Mesendoderm (in vitro differentiated cells): ENCODE results near the gene RREB1.
A peak's percentile ranks its signal among the peaks of the same experiment; 100 is the strongest.

Source experiments
- DNase-seq: peaks from one replicate; pipeline ENCODE4 v3.0.0; 2013
- H2AK5ac ChIP-seq: 2 replicates; pipeline ENCODE4 v1.6.1; 2013; ENCODE audit warnings: low read length, inconsistent platforms
- H2BK120ac ChIP-seq: 2 replicates; pipeline ENCODE4 v1.6.1; 2013; ENCODE audit warnings: low read depth, mild to moderate bottlenecking, low read length, moderate library complexity, mixed read lengths
- H2BK15ac ChIP-seq: replicated peaks from 2 replicates; pipeline ENCODE4 v1.6.1; 2013; ENCODE audit warnings: low read depth, mild to moderate bottlenecking, moderate library complexity
- H2BK5ac ChIP-seq: 2 replicates; pipeline ENCODE4 v1.6.1; 2013; ENCODE audit warnings: low read length, inconsistent platforms
- H3K18ac ChIP-seq: 2 replicates; pipeline ENCODE4 v1.6.1; 2013; ENCODE audit warnings: mild to moderate bottlenecking, low read length, mixed read lengths
- H3K23ac ChIP-seq: one replicate; pipeline ENCODE4 v1.6.1; 2013; ENCODE audit warnings: low read length
- H3K27ac ChIP-seq: 2 replicates; pipeline ENCODE4 v1.5.1; 2013; ENCODE audit warnings: low read depth, mild to moderate bottlenecking, inconsistent platforms, low read length, moderate library complexity
- H3K27me3 ChIP-seq: 2 replicates; pipeline ENCODE4 v1.6.1; 2013; ENCODE audit warnings: low read length, control low read depth, mild to moderate bottlenecking, inconsistent platforms; ENCODE audit not compliant: insufficient read depth, poor library complexity
- H3K36me3 ChIP-seq: 2 replicates; pipeline ENCODE4 v1.6.1; 2013; ENCODE audit warnings: low read length, inconsistent platforms; ENCODE audit not compliant: control insufficient read depth, insufficient read depth
- H3K4ac ChIP-seq: one replicate; pipeline ENCODE4 v1.6.1; 2013; ENCODE audit warnings: low read depth, mild to moderate bottlenecking, low read length, moderate library complexity
- H3K4me1 ChIP-seq: 2 replicates; pipeline ENCODE4 v1.6.1; 2013; ENCODE audit warnings: low read depth, low read length, inconsistent platforms; ENCODE audit not compliant: control insufficient read depth
- H3K4me2 ChIP-seq: 2 replicates; pipeline ENCODE4 v1.6.1; 2013; ENCODE audit warnings: low read length
- H3K4me3 ChIP-seq: 2 replicates; pipeline ENCODE4 v1.5.1; 2013; ENCODE audit warnings: mild to moderate bottlenecking, low read length
- H3K56ac ChIP-seq: one replicate; pipeline ENCODE4 v1.6.1; 2013; ENCODE audit warnings: low read length
- H3K79me1 ChIP-seq: 2 replicates; pipeline ENCODE4 v1.6.1; 2013; ENCODE audit warnings: low read length, inconsistent platforms
- H3K79me2 ChIP-seq: 2 replicates; pipeline ENCODE4 v1.6.1; 2013; ENCODE audit warnings: mild to moderate bottlenecking, low read length; ENCODE audit not compliant: control insufficient read depth, insufficient read depth
- H3K9ac ChIP-seq: 2 replicates; pipeline ENCODE4 v1.6.1; 2013; ENCODE audit warnings: low read length, inconsistent platforms
- H4K5ac ChIP-seq: one replicate; pipeline ENCODE4 v1.6.1; 2013; ENCODE audit warnings: low read length
- H4K8ac ChIP-seq: one replicate; pipeline ENCODE4 v1.6.1; 2013; ENCODE audit warnings: low read depth, mild to moderate bottlenecking, control low read depth, low read length, moderate library complexity
- WGBS: extraction: QIAGEN DNeasy Blood & Tissue Kit; methylation state at CpG from one replicate; pipeline ENCODE4 v1.1.7; 2013; ENCODE audit warnings: low lambda C conversion rate, missing lambda C conversion rate; ENCODE audit not compliant: insufficient coverage; ENCODE audit errors: extremely low coverage; 5-methylcytosine and 5-hydroxymethylcytosine counted together

RREB1 gene

GRCh38 chr6:7122684-7123083, 14.9 kb downstream of the RREB1 start:
- Histone ChIP-seq H3K36me3 (no peaks in the 10 kb centered on the region), H3K27ac (no peak overlapping the region), H2BK15ac (no peak overlapping the region)

GRCh38 chr6:7124114-7124513, 16.4 kb downstream of the RREB1 start:
- no CpG with 5 or more reads among the region's 4 CpGs for WGBS
- Histone ChIP-seq H2BK5ac (no peak overlapping the region), H3K4me3 (no peak overlapping the region), H3K23ac (no peak overlapping the region), H3K9ac (no peak overlapping the region), H3K79me2 (peaks cover 81% of the 10 kb centered on the region), H3K4me1 (peaks cover 9% of the 10 kb centered on the region), H3K56ac (no peak overlapping the region), H3K79me1 (peaks cover 41% of the 10 kb centered on the region), H2BK120ac (no peak overlapping the region), H3K27ac (no peak overlapping the region), H4K8ac (no peak overlapping the region), H4K5ac (no peak overlapping the region), H2AK5ac (no peak overlapping the region), H2BK15ac (no peak overlapping the region), H3K4ac (no peak overlapping the region), H3K18ac (no peak overlapping the region), H3K36me3 (no peaks in the 10 kb centered on the region), H3K27me3 (no peaks in the 10 kb centered on the region), H3K4me2 (no peak overlapping the region)
- DNase-seq, result no peak

More at GRCh38 chr6:7122684-7123083, 14.9 kb downstream of the RREB1 start:
- no peak overlapping the region for H2BK120ac ChIP-seq
- H3K4me3 ChIP-seq, result no peak overlapping the region
- no peak overlapping the region for H3K4ac ChIP-seq
- H4K8ac ChIP-seq, result no peak overlapping the region
- peaks cover 32% of the 10 kb centered on the region for H3K79me1 ChIP-seq
- no peaks in the 10 kb centered on the region for H3K27me3 ChIP-seq
- no peak overlapping the region for H3K23ac ChIP-seq
- no peak for DNase-seq
- peaks cover 9% of the 10 kb centered on the region for H3K4me1 ChIP-seq
- no peak overlapping the region for H2AK5ac ChIP-seq
- H3K18ac ChIP-seq, result no peak overlapping the region
- no CpG with 5 or more reads among the region's 3 CpGs for WGBS
- no peak overlapping the region for H3K56ac ChIP-seq
- no peak overlapping the region for H3K4me2 ChIP-seq
- peaks cover 70% of the 10 kb centered on the region for H3K79me2 ChIP-seq
- H4K5ac ChIP-seq, result no peak overlapping the region
- H3K9ac ChIP-seq, result no peak overlapping the region
- no peak overlapping the region for H2BK5ac ChIP-seq

GRCh38 chr6:7124636-7125035, 16.9 kb downstream of the RREB1 start:
- WGBS, result no CpG with 5 or more reads among the region's 2 CpGs
- H3K4me3 ChIP-seq, result no peak overlapping the region

GRCh38 chr6:7125290-7125689, 17.5 kb downstream of the RREB1 start:
- H3K27ac ChIP-seq, result no peak overlapping the region
- no peak overlapping the region for H2BK120ac ChIP-seq
- H3K79me1 ChIP-seq, result peaks cover 45% of the 10 kb centered on the region
- H3K9ac ChIP-seq, result no peak overlapping the region
- H3K4ac ChIP-seq, result no peak overlapping the region
- no peak overlapping the region for H3K4me3 ChIP-seq
- WGBS, result no CpG with 5 or more reads among the region's 1 CpG
- H3K23ac ChIP-seq, result no peak overlapping the region
- H2BK15ac ChIP-seq, result no peak overlapping the region
- H3K36me3 ChIP-seq, result no peaks in the 10 kb centered on the region
- no peak overlapping the region for H3K4me2 ChIP-seq
- no peak for DNase-seq
- H3K4me1 ChIP-seq, result peaks cover under 1% of the 10 kb centered on the region
- H3K56ac ChIP-seq, result no peak overlapping the region
- H2AK5ac ChIP-seq, result no peak overlapping the region
- H3K79me2 ChIP-seq, result peaks cover 84% of the 10 kb centered on the region
- no peak overlapping the region for H2BK5ac ChIP-seq
- H4K5ac ChIP-seq, result no peak overlapping the region
- H3K18ac ChIP-seq, result no peak overlapping the region
- no peak overlapping the region for H4K8ac ChIP-seq
- no peaks in the 10 kb centered on the region for H3K27me3 ChIP-seq

More at GRCh38 chr6:7124636-7125035, 16.9 kb downstream of the RREB1 start:
- Histone ChIP-seq H3K4me2 (no peak overlapping the region), H3K23ac (no peak overlapping the region), H2BK120ac (no peak overlapping the region), H3K56ac (peak overlapping the region; percentile 8), H3K4me1 (peaks cover 4% of the 10 kb centered on the region), H3K27ac (no peak overlapping the region), H2BK15ac (no peak overlapping the region), H2AK5ac (no peak overlapping the region), H3K79me1 (peaks cover 43% of the 10 kb centered on the region), H3K79me2 (peaks cover 82% of the 10 kb centered on the region), H4K8ac (no peak overlapping the region), H4K5ac (no peak overlapping the region), H3K4ac (no peak overlapping the region), H3K18ac (no peak overlapping the region), H3K36me3 (no peaks in the 10 kb centered on the region), H2BK5ac (no peak overlapping the region), H3K9ac (no peak overlapping the region), H3K27me3 (no peaks in the 10 kb centered on the region)
- no peak for DNase-seq

GRCh38 chr6:7126754-7127153, 19.0 kb downstream of the RREB1 start:
- 100% methylated on average over 1 of the region's 4 CpGs for WGBS
- no peak for DNase-seq
- Histone ChIP-seq H3K56ac (no peak overlapping the region), H3K4ac (no peak overlapping the region), H3K79me1 (peaks cover 42% of the 10 kb centered on the region), H3K18ac (no peak overlapping the region), H3K36me3 (no peaks in the 10 kb centered on the region), H2AK5ac (no peak overlapping the region), H3K27ac (no peak overlapping the region), H3K4me1 (no peaks in the 10 kb centered on the region), H4K8ac (no peak overlapping the region), H2BK120ac (no peak overlapping the region), H3K27me3 (no peaks in the 10 kb centered on the region), H4K5ac (no peak overlapping the region), H3K23ac (no peak overlapping the region), H3K4me2 (no peak overlapping the region), H3K4me3 (no peak overlapping the region), H3K9ac (no peak overlapping the region), H2BK5ac (no peak overlapping the region), H3K79me2 (peaks cover 76% of the 10 kb centered on the region), H2BK15ac (no peak overlapping the region)

- peaks cover 72% of the 10 kb centered on the region for H3K79me2 ChIP-seq
- H2BK5ac ChIP-seq, result no peak overlapping the region
- H3K56ac ChIP-seq, result no peak overlapping the region
- no peaks in the 10 kb centered on the region for H3K4me1 ChIP-seq
- no peak overlapping the region for H3K23ac ChIP-seq
- no peaks in the 10 kb centered on the region for H3K36me3 ChIP-seq
- H2AK5ac ChIP-seq, result no peak overlapping the region
- no peak overlapping the region for H3K18ac ChIP-seq
- H3K4me2 ChIP-seq, result no peak overlapping the region
- H3K4ac ChIP-seq, result no peak overlapping the region
- no CpG with 5 or more reads among the region's 5 CpGs for WGBS
- no peak overlapping the region for H4K5ac ChIP-seq
- no peak overlapping the region for H3K9ac ChIP-seq
- no peak overlapping the region for H3K4me3 ChIP-seq
- no peak overlapping the region for H2BK15ac ChIP-seq
- H2BK120ac ChIP-seq, result no peak overlapping the region
- no peak overlapping the region for H3K27ac ChIP-seq
- no peaks in the 10 kb centered on the region for H3K27me3 ChIP-seq
- no peak for DNase-seq
- peaks cover 42% of the 10 kb centered on the region for H3K79me1 ChIP-seq
- no peak overlapping the region for H4K8ac ChIP-seq
These were observed 19.9 kb downstream of the RREB1 start for GRCh38 chr6:7127680-7128079.
